UCSD-AML1 (cell line): ENCODE measurements around the gene KCNJ6.
"Not testable (repeated sequence)": the region's sequence is repeated elsewhere in the genome, so short reads cannot be mapped to it uniquely, and the experiment has no call there.

Experiments used
- DNase-seq: peaks from one replicate; lab custom pipeline; 2025; ENCODE audit not compliant: unreplicated experiment; lab: John Stamatoyannopoulos, UW

KCNJ6 gene

GRCh38 chr21:37742115-37742514 lies 174.1 kb downstream of the KCNJ6 start:
- no peak for DNase-seq

DNA sequence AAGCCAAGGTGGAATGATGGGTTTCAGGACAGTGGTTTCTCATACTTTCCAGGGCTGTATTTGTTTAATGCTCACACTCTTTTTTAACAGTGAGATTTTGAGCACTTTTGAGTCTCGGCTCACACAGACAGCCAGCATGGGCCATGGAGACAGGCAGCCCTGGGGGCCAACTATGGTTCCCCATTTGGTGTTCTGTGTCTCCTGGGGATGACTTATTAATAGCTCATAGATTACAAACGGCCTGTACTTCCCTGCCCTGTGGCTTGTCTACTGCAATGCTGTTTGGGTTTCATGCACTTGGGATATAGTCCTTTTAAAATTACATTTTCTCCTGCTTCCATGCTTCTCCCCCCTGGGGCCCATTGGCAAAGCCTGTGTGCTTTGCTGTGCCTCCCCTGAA lies 178.3 kb downstream of the KCNJ6 start:
- DNase-seq: no peak

- no peak for DNase-seq
Observed at GRCh38 chr21:37737507-37737906, 178.8 kb downstream of the KCNJ6 start.

DNA sequence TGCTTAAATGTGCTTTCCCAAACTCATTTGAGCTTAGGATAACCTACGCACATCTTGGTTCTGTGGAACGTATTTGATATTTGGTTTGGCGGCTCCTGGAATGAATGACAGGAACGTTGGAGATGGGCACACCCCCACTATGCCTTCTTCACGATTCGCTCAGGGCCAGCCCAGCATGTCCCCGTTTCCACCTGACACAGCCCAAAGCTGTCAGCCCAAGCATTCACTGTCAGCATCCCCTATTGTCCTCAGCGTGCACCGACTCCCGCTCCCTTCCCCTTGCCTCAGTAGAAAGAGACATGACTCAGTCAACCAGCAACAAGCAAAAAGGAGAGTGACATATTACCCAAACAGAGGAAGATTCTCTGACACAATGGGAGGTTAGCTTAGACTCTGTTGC lies 181.4 kb downstream of the KCNJ6 start:
- no peak for DNase-seq

- DNase-seq: no peak
Observed at GRCh38 chr21:37732927-37733326, 183.3 kb downstream of the KCNJ6 start.

DNA sequence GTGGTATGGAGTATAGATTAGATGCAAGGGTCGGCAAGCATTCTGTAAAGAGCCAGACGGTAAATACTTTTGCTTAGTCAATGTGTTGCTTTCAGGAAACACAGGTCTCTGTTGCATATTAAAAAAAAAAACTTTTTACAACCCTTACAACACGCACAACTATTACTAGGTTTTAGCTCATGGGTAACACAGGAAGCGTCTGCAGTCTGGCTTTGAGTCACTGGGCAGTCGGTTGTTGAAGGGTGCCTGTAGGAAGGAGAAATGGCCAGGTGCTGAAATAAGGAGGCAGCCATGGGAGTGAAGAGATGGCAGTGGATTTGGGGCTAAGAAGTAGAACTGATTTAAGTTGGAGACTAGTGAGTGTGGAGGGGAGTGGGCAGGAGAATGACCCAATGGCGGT lies 192.1 kb downstream of the KCNJ6 start:
- no peak for DNase-seq

GRCh38 chr21:37717534-37717933 lies 198.7 kb downstream of the KCNJ6 start:
- no peak for DNase-seq

GRCh38 chr21:37712569-37712934 lies 203.7 kb downstream of the KCNJ6 start:
- not testable (repeated sequence) for DNase-seq

GRCh38 chr21:37711836-37712568 lies 204.3 kb downstream of the KCNJ6 start:
- peak; percentile 57 for DNase-seq

GRCh38 chr21:37711286-37711829 lies 204.9 kb downstream of the KCNJ6 start:
- no peak for DNase-seq

GRCh38 chr21:37710546-37711285 lies 205.5 kb downstream of the KCNJ6 start:
- DNase-seq: no peak

DNA sequence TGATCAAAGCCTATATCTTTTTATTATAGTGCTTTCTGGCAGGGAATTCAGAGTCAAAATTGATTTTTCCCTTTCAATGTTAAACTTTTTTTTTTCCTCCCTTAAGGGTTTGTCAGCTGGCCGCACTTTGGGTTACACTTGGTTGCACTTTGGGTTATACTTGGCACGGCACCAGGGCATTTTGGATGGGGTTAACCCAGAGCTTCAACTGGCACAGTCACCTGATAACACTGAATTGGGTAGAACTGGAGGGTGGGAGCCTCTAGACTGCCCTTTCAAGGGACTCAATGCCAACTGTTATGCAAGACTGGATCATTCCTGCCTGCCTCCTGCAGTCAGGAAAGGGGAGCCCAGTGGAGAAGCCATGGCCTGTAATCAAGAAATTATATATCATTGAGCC lies 211.5 kb downstream of the KCNJ6 start:
- no peak for DNase-seq

GRCh38 chr21:37702241-37702640 lies 214.0 kb downstream of the KCNJ6 start:
- DNase-seq: no peak

DNA sequence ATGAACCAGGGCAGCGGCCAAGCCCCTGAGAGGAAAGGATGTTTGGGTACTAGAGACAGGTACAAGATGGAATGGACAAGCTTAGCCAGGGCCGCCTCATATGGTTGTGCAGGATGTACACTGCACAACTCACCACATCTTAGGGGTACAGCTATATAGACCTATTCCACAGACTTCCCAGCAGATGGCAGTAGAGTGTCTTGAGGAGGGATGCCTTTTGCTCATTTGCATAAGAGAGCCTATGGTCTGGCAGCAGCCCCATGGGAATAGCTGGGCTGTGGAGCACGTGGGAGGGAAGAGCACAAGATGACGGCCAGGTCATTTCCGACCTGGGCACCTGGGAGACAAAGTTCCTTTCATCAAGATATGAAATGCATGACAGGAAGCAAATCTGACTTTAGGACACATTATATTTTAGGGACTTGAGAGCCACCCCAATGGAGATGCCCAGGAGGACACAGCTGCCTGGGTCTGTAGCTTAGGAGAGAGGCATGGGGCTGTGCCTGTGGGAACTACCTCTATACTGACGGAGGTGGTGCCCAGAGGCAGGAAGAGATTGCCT lies 215.5 kb downstream of the KCNJ6 start:
- DNase-seq: peak; percentile 29

DNA sequence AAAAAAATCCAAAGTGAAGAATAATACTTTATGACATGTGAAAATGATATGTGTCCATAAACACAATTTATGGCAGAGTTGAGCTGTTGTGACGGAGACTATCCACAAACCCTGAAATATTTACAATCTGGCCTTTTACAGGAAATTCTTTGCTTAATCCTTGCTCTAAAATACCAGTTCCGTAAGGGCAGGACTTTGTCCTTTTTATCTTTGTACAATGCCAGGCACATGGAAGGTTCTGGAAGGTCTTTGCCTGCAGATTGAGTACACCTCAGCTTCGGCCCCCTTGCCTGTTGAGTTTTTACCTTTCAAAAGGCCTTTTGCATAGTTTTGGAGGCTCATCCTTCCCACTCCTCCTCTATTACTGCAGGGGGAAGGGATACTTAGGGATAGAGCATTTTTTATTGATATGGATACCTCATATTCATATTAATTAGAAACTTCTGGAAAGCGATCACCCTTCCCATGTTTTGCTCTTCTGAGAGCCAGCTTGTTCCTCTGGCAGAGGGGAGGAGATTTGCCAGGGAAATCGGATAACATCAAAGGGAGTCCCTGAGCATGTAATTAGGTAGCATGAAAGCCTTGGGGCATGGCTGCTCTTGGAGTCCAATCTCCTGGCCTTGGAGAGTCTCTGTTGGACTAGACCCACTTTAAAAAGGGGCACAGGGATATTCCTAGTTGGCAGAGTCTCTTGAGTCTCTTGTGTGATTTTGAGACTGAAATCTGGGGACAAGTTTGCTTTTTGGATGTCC lies 217.1 kb downstream of the KCNJ6 start:
- no peak for DNase-seq

GRCh38 chr21:37696936-37697335 lies 219.3 kb downstream of the KCNJ6 start:
- no peak for DNase-seq

- no peak for DNase-seq
Observed at GRCh38 chr21:37695111-37695510, 221.1 kb downstream of the KCNJ6 start.

DNA sequence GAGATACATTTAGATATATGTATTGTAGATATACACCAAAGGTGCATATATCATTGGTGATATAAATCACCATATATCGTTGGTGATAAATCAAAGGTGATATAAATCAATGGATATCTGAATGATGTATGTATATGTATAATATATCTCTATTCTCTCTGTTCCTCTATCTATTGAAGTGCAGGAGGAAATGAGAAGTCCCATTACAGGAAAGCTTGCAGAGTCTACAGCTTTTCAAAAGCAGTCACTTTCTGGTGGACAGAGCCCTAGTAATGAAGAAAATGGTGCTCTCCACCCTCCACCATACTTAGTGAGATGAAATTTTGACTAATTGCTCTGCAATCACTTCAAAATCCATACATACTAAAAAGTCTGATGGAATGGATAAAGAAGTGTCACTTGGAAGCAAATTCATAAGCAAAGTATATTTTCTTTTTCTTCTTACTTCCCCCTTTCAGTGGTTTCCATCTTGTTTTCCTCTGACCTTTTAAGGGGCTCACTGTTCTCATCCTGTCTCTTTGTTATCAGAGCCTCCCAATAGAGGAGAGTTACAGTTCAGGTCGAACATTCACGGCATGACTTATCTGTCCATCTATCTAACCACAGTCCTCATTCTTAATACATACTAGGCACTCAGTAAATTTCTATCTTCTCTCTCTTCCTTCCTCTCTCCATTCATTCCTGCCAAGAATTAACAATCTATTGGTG lies 227.2 kb downstream of the KCNJ6 start:
- DNase-seq: no peak

DNA sequence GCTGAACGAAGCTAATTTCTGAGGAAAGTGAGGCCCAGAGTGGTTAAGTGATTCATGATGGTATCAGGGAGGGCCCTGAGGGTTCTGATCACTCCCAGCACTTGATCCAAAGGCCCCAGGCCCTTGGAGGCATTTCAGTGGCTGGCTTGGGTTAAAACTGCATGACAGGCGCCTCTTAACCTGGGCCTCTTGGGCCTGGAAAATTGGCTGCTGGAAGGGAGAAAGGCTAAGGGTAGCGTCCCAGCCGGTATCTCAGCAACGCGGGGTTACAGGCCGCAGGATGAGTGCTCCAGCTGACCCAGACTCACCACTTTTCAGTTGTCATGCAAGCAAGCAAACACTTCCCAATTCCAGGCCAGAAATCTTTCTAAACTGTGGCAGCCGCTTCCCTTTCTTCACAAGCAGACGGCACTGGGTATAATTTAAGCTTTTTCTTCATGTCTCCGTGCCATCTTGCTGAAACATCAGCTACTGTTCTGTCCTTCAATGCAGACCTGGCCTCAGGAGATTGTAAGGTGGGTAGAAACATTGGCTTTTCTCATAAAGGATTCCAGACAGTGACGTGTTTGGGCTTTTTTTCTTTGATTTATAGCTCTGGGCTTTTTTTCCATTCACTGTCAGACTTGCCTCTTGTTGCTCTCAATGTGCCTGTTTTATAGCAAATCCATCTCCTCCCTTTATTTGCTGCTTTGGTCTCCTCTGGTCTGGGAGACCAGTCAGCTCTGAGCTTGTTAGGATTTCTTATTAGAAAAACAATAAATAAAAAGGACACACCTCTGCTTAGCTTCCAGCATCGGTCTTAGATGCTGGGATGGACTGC lies 229.1 kb downstream of the KCNJ6 start:
- DNase-seq: no peak

DNA sequence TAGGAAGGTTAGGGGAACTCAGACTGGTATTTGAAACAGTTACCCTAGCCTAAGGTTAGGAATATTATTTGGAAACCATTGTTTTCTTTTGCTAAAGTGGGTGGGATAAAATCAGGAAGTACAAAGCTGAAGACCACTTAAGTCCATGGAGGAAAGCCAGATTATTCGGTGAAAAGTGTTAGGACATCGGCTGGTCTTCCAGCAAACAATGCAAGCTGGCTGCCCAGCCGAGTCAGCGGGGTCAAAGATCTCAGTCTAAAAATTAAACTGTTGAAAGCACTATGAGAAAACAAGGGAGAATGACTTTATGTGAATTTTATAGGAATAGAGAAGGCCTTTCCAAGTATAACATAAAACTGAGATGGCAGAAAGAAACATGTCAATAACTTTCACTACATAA lies 231.7 kb downstream of the KCNJ6 start:
- no peak for DNase-seq
